ENCODE results near the gene MARK4.

DNA sequence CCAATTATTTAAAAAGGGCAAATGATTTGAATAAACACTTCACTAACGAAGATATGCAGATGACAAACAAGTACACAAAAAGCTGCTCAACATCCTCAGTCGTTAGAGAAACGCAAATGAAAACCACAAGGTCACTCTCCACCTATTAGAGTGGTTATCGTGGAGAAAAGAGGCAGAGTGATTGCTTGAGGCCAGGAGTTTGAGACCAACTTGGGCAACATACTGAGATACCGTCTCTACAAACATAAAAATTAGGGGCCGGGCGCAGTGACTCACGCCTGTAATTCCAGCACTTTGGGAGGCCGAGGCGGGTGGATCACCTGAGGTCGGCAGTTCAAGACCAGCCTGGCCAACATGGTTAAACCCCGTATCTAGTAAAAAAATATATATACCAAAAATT, 45.3 kb upstream of the MARK4 start:
- TF ChIP-seq, protein P1, sequence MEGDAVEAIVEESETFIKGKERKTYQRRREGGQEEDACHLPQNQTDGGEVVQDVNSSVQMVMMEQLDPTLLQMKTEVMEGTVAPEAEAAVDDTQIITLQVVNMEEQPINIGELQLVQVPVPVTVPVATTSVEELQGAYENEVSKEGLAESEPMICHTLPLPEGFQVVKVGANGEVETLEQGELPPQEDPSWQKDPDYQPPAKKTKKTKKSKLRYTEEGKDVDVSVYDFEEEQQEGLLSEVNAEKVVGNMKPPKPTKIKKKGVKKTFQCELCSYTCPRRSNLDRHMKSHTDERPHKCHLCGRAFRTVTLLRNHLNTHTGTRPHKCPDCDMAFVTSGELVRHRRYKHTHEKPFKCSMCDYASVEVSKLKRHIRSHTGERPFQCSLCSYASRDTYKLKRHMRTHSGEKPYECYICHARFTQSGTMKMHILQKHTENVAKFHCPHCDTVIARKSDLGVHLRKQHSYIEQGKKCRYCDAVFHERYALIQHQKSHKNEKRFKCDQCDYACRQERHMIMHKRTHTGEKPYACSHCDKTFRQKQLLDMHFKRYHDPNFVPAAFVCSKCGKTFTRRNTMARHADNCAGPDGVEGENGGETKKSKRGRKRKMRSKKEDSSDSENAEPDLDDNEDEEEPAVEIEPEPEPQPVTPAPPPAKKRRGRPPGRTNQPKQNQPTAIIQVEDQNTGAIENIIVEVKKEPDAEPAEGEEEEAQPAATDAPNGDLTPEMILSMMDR (IDR thresholded peaks at IDR 0.05) = no peak
- no peak for TF ChIP-seq POLR2A (IDR thresholded peaks at IDR 0.05)

Measured in adrenal gland (tissue), 5 donors.